KBM-7 (cell line): ENCODE results near the gene PCDHB16.
"Not testable (repeated sequence)": the region's sequence is repeated elsewhere in the genome, so short reads cannot be mapped to it uniquely, and the experiment has no call there.

Experiments used
- DNase-seq: peaks from one replicate; pipeline ENCODE4 v3.0.0-alpha.2; 2015
- in situ Hi-C: fragments of 300-500 bp; cut with MboI; formaldehyde crosslinking; loops from 2 replicates; pipeline ENCODE4 v1.14.3; 2020; ENCODE audit warnings: low sequenced_read_pairs, low pct_unique_long_range_greater_than_20kb, mixed read lengths

Gene PCDHB16

GRCh38 chr5:141179876-141180275, 2.3 kb upstream of the PCDHB16 start:
- DNase-seq, in situ Hi-C loops: not testable (repeated sequence)

GRCh38 chr5:141180313-141180712, 1.9 kb upstream of the PCDHB16 start:
- in situ Hi-C loops, result no loop called here

GRCh38 chr5:141184117-141184855, 2.1 kb downstream of the PCDHB16 start:
- in situ Hi-C loops, DNase-seq: not testable (repeated sequence)

More at GRCh38 chr5:141180313-141180712, 1.9 kb upstream of the PCDHB16 start:
- no peak for DNase-seq

GRCh38 chr5:141186897-141187512, 4.8 kb downstream of the PCDHB16 start, which contains the start of gene PCDHB9:
Gene PCDHB9, plus strand, starts transcription at chr5:141187161. Its CDS starts 158 bp downstream, at chr5:141187319.
- DNase-seq, result peak; percentile 53
- in situ Hi-C loops, result no loop called here

- DNase-seq, in situ Hi-C loops: not testable (repeated sequence)
Observed at GRCh38 chr5:141188682-141189081, 6.5 kb downstream of the PCDHB16 start.

- in situ Hi-C loops, DNase-seq: not testable (repeated sequence)
Observed at GRCh38 chr5:141189131-141189530, 6.9 kb downstream of the PCDHB16 start.

- peak; percentile 57 for DNase-seq
- in situ Hi-C loops, result no loop called here
Observed at GRCh38 chr5:141192110-141192725, 10.0 kb downstream of the PCDHB16 start, which contains the start of gene PCDHB10. Gene PCDHB10, plus strand, starts transcription at chr5:141192353. Its CDS starts 200 bp downstream, at chr5:141192553.

GRCh38 chr5:141194332-141194731, 12.1 kb downstream of the PCDHB16 start:
- DNase-seq, in situ Hi-C loops: not testable (repeated sequence)

- in situ Hi-C loops, result no loop called here
- DNase-seq, result no peak
Observed at GRCh38 chr5:141196363-141196762, 14.2 kb downstream of the PCDHB16 start.

- in situ Hi-C loops, result loop anchor here (25.0 kb wide), 1 partner anchor 363 kb away; no protein-coding TSS in a partner anchor
- peak; percentile 52 for DNase-seq
Observed at GRCh38 chr5:141199359-141200235, 17.4 kb downstream of the PCDHB16 start, which contains the start of gene PCDHB11. Gene PCDHB11, plus strand, starts transcription at chr5:141199627. Its CDS starts 148 bp downstream, at chr5:141199775.

- DNase-seq, result not testable (repeated sequence)
- in situ Hi-C loops, result loop anchor here (25.0 kb wide), 1 partner anchor 361 kb away; no protein-coding TSS in a partner anchor
Observed at GRCh38 chr5:141201126-141201525, 18.9 kb downstream of the PCDHB16 start.

- in situ Hi-C loops, result loop anchor here (25.0 kb wide), 1 partner anchor 361 kb away; no protein-coding TSS in a partner anchor
- not testable (repeated sequence) for DNase-seq
Observed at GRCh38 chr5:141201646-141202045, 19.5 kb downstream of the PCDHB16 start.

- in situ Hi-C loops, result loop anchor here (25.0 kb wide), 1 partner anchor 354 kb away; no protein-coding TSS in a partner anchor
- no peak for DNase-seq
Observed at GRCh38 chr5:141208478-141208877, 26.3 kb downstream of the PCDHB16 start, which contains the start of gene PCDHB12. Gene PCDHB12, plus strand, starts transcription at chr5:141208719. Its CDS starts 189 bp downstream, at chr5:141208908.

GRCh38 chr5:141210281-141210680, 28.1 kb downstream of the PCDHB16 start:
- DNase-seq, result not testable (repeated sequence)
- in situ Hi-C loops, result loop anchor here (25.0 kb wide), 1 partner anchor 352 kb away; no protein-coding TSS in a partner anchor

GRCh38 chr5:141210849-141211248, 28.7 kb downstream of the PCDHB16 start:
- in situ Hi-C loops, result loop anchor here (25.0 kb wide), 1 partner anchor 351 kb away; no protein-coding TSS in a partner anchor
- DNase-seq, result not testable (repeated sequence)

GRCh38 chr5:141213656-141214339, 31.6 kb downstream of the PCDHB16 start, which contains the start of gene PCDHB13:
Gene PCDHB13, plus strand, starts transcription at chr5:141213919. Its CDS starts 205 bp downstream, at chr5:141214124.
- in situ Hi-C loops, result loop anchor here (25.0 kb wide), 1 partner anchor 349 kb away; no protein-coding TSS in a partner anchor
- DNase-seq, result peak; percentile 57

- not testable (repeated sequence) for DNase-seq
- in situ Hi-C loops, result loop anchor here (25.0 kb wide), 1 partner anchor 348 kb away; no protein-coding TSS in a partner anchor
Observed at GRCh38 chr5:141214583-141214982, 32.4 kb downstream of the PCDHB16 start.
